HuH-7.5 (cell line): ENCODE measurements around the gene NRG3.

Experiments used
- DNase-seq: peaks from one replicate; pipeline ENCODE4 v3.0.0; 2011; ENCODE audit warnings: low spot score

The NRG3 gene

GRCh38 chr10:82692458-82692857 lies 817.5 kb downstream of the NRG3 start:
- no peak for DNase-seq

- no peak for DNase-seq
Observed at GRCh38 chr10:82721831-82722230, 846.8 kb downstream of the NRG3 start.

- DNase-seq = no peak
Observed at GRCh38 chr10:82722273-82722672, 847.3 kb downstream of the NRG3 start.

- DNase-seq = no peak
Observed at GRCh38 chr10:82736305-82736704, 861.3 kb downstream of the NRG3 start.

- DNase-seq = no peak
Observed at GRCh38 chr10:82737549-82737948, 862.6 kb downstream of the NRG3 start.

- no peak for DNase-seq
Observed at GRCh38 chr10:82738592-82738991, 863.6 kb downstream of the NRG3 start.

- DNase-seq = no peak
Observed at GRCh38 chr10:82742478-82742877, 867.5 kb downstream of the NRG3 start.

GRCh38 chr10:82742898-82743297 lies 867.9 kb downstream of the NRG3 start:
- no peak for DNase-seq

GRCh38 chr10:82750538-82750937 lies 875.5 kb downstream of the NRG3 start:
- DNase-seq = no peak

- DNase-seq = no peak
Observed at GRCh38 chr10:82757397-82757796, 882.4 kb downstream of the NRG3 start.

- no peak for DNase-seq
Observed at GRCh38 chr10:82757901-82758300, 882.9 kb downstream of the NRG3 start.

GRCh38 chr10:82759050-82759449 lies 884.1 kb downstream of the NRG3 start:
- no peak for DNase-seq

GRCh38 chr10:82762641-82763040 lies 887.6 kb downstream of the NRG3 start:
- DNase-seq = no peak

- DNase-seq = no peak
Observed at GRCh38 chr10:82768040-82768439, 893.0 kb downstream of the NRG3 start.

GRCh38 chr10:82778908-82779307 lies 903.9 kb downstream of the NRG3 start:
- DNase-seq = no peak

- DNase-seq = no peak
Observed at GRCh38 chr10:82796510-82796909, 921.5 kb downstream of the NRG3 start.

- DNase-seq = no peak
Observed at GRCh38 chr10:82801289-82801688, 926.3 kb downstream of the NRG3 start.

- no peak for DNase-seq
Observed at GRCh38 chr10:82811621-82812020, 936.6 kb downstream of the NRG3 start.

GRCh38 chr10:82813856-82814255 lies 938.9 kb downstream of the NRG3 start:
- no peak for DNase-seq

GRCh38 chr10:82814635-82815034 lies 939.6 kb downstream of the NRG3 start:
- no peak for DNase-seq

- no peak for DNase-seq
Observed at GRCh38 chr10:82815680-82816079, 940.7 kb downstream of the NRG3 start.

- no peak for DNase-seq
Observed at GRCh38 chr10:82817676-82818422, 942.9 kb downstream of the NRG3 start.

- no peak for DNase-seq
Observed at GRCh38 chr10:82821043-82821442, 946.0 kb downstream of the NRG3 start.

- no peak for DNase-seq
Observed at GRCh38 chr10:82826132-82826531, 951.1 kb downstream of the NRG3 start.
